HCT116 (cell line): ENCODE measurements around the gene SRP68. TPM values are rescaled to one million over a fixed set of nuclear protein-coding genes. Genes with fewer than 3 reads are reported as not detected.

Experiments used
- ATAC-seq: fragments of 200-7000 bp; cut with Tn5 transposase; 2 replicates; pipeline ENCODE4 v1.9.1; 2020; ENCODE audit warnings: mild to moderate bottlenecking, moderate library complexity
- BruUV-seq: library from RNA; stranded (reverse); fragments of 400-500 nt; replicated peaks from 2 replicates; lab custom pipeline; 2021; lab: Mats Ljungman, UMichigan
- CTCF ChIA-PET: fragments of 300-600 bp; sonication (Branson Sonifier 250); formaldehyde crosslinking; loops from one replicate; lab custom pipeline; 2021; ENCODE audit warnings: antibody characterized with exemption; lab: Charles Lee
- POLR2A ChIA-PET: fragments of 300-600, 350-600 bp; sonication (Branson Sonifier 250); formaldehyde crosslinking; loops from one replicate; lab custom pipeline; 2021; ENCODE audit warnings: antibody characterized with exemption; lab: Charles Lee
- RAD21 ChIA-PET, 2 experiments: fragments of 300-600 bp; sonication (Branson Sonifier 250); formaldehyde crosslinking; loops; one replicate each; lab custom pipeline; 2023; ENCODE audit warnings: low total read pairs in 2 of 2; ENCODE audit not compliant: uncharacterized antibody in 2 of 2, unreplicated experiment in 2 of 2, low non-redundant PET in 1 of 2; lab: Charles Lee
- DNase-seq: peaks from one replicate; pipeline ENCODE4 v3.0.0-alpha.2; 2010; ENCODE audit warnings: low read depth, low spot score
- H2AFZ ChIP-seq: fragments of 200-600 bp; shearing (Covaris generic), sonication (generic); 2 replicates; pipeline ENCODE4 v1.6.1; 2017; ENCODE audit warnings: low read depth, mixed run types, mixed read lengths, antibody characterized with exemption, low read length; ENCODE audit not compliant: poor library complexity, severe bottlenecking
- H3K27ac ChIP-seq: 2 replicates; pipeline ENCODE4 v1.5.1; 2012; ENCODE audit warnings: low read depth, low read length
- H3K27me3 ChIP-seq: fragments of 200-600 bp; sonication (generic); 2 replicates; pipeline ENCODE4 v1.6.1; 2016; ENCODE audit warnings: mixed run types, low read length, mixed read lengths; ENCODE audit not compliant: insufficient read depth
- H3K36me3 ChIP-seq, 2 experiments: fragments of 200-500 bp in 1 of 2; fragments of 200-600 bp in 1 of 2; sonication (Bioruptor generic) in 1 of 2; sonication (generic) in 1 of 2; 2 replicates each; pipeline versions ENCODE4 v1.5.1 to v1.6.1; 2014 to 2016; ENCODE audit warnings: low read length in 2 of 2, inconsistent platforms in 1 of 2, mixed read lengths in 1 of 2, mixed run types in 1 of 2; ENCODE audit not compliant: insufficient read depth in 2 of 2, control insufficient read depth in 1 of 2
- H3K4me1 ChIP-seq, 2 experiments: fragments of 200-600 bp in 1 of 2; sonication (generic) in 1 of 2; 2 replicates each; pipeline versions ENCODE4 v1.5.1 to v1.6.1; 2012 to 2017; ENCODE audit warnings: low read length in 2 of 2, inconsistent platforms in 1 of 2, mild to moderate bottlenecking in 1 of 2, mixed read lengths in 1 of 2, mixed run types in 1 of 2, moderate library complexity in 1 of 2; ENCODE audit not compliant: insufficient read depth in 2 of 2, control insufficient read depth in 1 of 2
- H3K4me2 ChIP-seq: fragments of 200-600 bp; sonication (generic); 2 replicates; pipeline ENCODE4 v1.6.1; 2017; ENCODE audit warnings: mixed run types, low read length, mixed read lengths
- H3K4me3 ChIP-seq, 2 experiments: fragments of 200-600 bp in 1 of 2; sonication (generic) in 1 of 2; replicated peaks in 1 of 2; 2 replicates each; pipeline ENCODE4 v1.5.1; 2011 to 2016; ENCODE audit warnings: low read length in 2 of 2, control low read depth in 1 of 2, low read depth in 1 of 2, mild to moderate bottlenecking in 1 of 2, mixed read lengths in 1 of 2, mixed run types in 1 of 2
- H3K79me2 ChIP-seq: fragments of 200-600 bp; sonication (generic); 2 replicates; pipeline ENCODE4 v1.6.1; 2017; ENCODE audit warnings: mild to moderate bottlenecking, mixed run types, low read length, moderate library complexity, mixed read lengths; ENCODE audit not compliant: insufficient read depth
- H3K9ac ChIP-seq: fragments of 200-600 bp; sonication (generic); 2 replicates; pipeline ENCODE4 v1.6.1; 2016; ENCODE audit warnings: low read length, mixed read lengths
- H3K9me2 ChIP-seq: fragments of 200-600 bp; sonication (generic), shearing (Covaris generic); 2 replicates; pipeline ENCODE4 v1.6.1; 2017; ENCODE audit warnings: mixed run types, mild to moderate bottlenecking, moderate library complexity; ENCODE audit not compliant: insufficient read depth
- H3K9me3 ChIP-seq, 2 experiments: fragments of 200-500 bp in 1 of 2; fragments of 200-600 bp in 1 of 2; sonication (Bioruptor generic) in 1 of 2; sonication (generic) in 1 of 2; 2 replicates each; pipeline ENCODE4 v1.6.1; 2014 to 2017; ENCODE audit warnings: low read length in 2 of 2, mixed read lengths in 2 of 2, inconsistent platforms in 1 of 2, low read depth in 1 of 2, mild to moderate bottlenecking in 1 of 2, mixed run types in 1 of 2, moderate library complexity in 1 of 2; ENCODE audit not compliant: control insufficient read depth in 1 of 2, insufficient read depth in 1 of 2
- H4K20me1 ChIP-seq: fragments of 200-600 bp; sonication (generic), shearing (Covaris generic); 2 replicates; pipeline ENCODE4 v1.6.1; 2017; ENCODE audit warnings: mixed run types, mild to moderate bottlenecking, moderate library complexity; ENCODE audit not compliant: insufficient read depth
- EGR1 ChIP-seq: IDR thresholded peaks from 2 replicates; pipeline ENCODE4 v1.6.1; 2012; ENCODE audit warnings: low read depth
- ELF1 ChIP-seq: IDR thresholded peaks from 2 replicates; pipeline ENCODE4 v1.6.1; 2012; ENCODE audit warnings: low read depth, borderline replicate concordance
- EZH2 ChIP-seq: fragments of 200-600 bp; sonication (generic); IDR thresholded peaks from 2 replicates; pipeline ENCODE4 v1.6.1; 2017; ENCODE audit warnings: antibody characterized with exemption, mixed run types
- EZH2phosphoT487 ChIP-seq: fragments of 200-600 bp; IDR thresholded peaks from 2 replicates; pipeline ENCODE4 v1.6.1; 2018; ENCODE audit warnings: antibody characterized with exemption, borderline replicate concordance
- JUND ChIP-seq: IDR thresholded peaks from 2 replicates; pipeline ENCODE4 v1.6.1; 2012
- RAD21 ChIP-seq: IDR thresholded peaks from 2 replicates; pipeline ENCODE4 v1.6.1; 2012; ENCODE audit warnings: low read depth, mild to moderate bottlenecking
- SP1 ChIP-seq: IDR thresholded peaks from 2 replicates; pipeline ENCODE4 v1.6.1; 2012; ENCODE audit warnings: low read depth
- TCF7L2 ChIP-seq: IDR thresholded peaks from 2 replicates; pipeline ENCODE4 v1.7.0; 2011; ENCODE audit warnings: borderline replicate concordance, inconsistent platforms; ENCODE audit not compliant: insufficient read depth, insufficient read length; ENCODE audit errors: extremely low read depth
- YY1 ChIP-seq: IDR thresholded peaks from 2 replicates; pipeline ENCODE4 v1.6.1; 2011; ENCODE audit warnings: low read length, low read depth, moderate library complexity, mild to moderate bottlenecking; ENCODE audit not compliant: insufficient replicate concordance; ENCODE audit errors: extremely low read depth
- ZFX ChIP-seq: fragments of 450-650 bp; IDR thresholded peaks from 2 replicates; pipeline ENCODE4 v1.6.1; 2017
- intact Hi-C: fragments of 100-400 bp; cut with micrococcal nuclease; formaldehyde crosslinking; loops from 2 replicates; pipeline ENCODE4 v1.10.0; 2022
- total RNA-seq: library from RNA; stranded (reverse); gene quantifications from one replicate; pipeline ENCODE4 v1.2.1, GENCODE V29; 2021; ENCODE audit not compliant: unreplicated experiment
- TF ChIP-seq, protein P1 (sequence below): IDR thresholded peaks from 2 replicates; pipeline ENCODE4 v1.6.1; 2012
- TF ChIP-seq, protein P2 (sequence below): IDR thresholded peaks from 2 replicates; pipeline ENCODE4 v1.6.1; 2012; ENCODE audit warnings: low read depth

The SRP68 gene
- total RNA-seq, 1 experiment from 2014 or later: 152 TPM

DNA sequence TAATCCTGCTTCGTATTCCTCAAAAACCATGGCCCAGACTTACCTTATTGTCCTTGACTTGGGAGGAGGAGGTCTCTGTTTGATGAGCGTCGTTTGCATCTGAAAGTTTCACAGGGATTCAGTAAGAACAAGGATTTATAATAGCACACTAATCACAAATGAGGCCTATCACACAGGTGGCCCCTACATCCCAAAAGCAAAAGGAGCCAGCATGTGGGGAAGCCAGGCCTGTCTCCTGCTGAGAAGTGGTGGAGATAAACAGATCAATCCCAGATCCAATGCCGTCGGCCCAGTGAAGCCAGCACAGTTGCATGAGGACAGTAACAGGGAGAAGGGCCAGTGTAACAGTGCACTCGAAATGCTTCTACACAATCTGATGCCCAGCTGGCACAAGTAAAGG lies 31.9 kb downstream of the SRP68 start:
- H4K20me1 ChIP-seq: no peaks in the 10 kb centered on the region
- no peaks in the 10 kb centered on the region for H3K4me1 ChIP-seq
- H3K4me2 ChIP-seq: no peak overlapping the region
- ATAC-seq (no peak), DNase-seq (no peak)
- H3K27me3 ChIP-seq: no peaks in the 10 kb centered on the region
- RAD21 ChIA-PET: no interaction called here
- H3K9ac ChIP-seq: no peak overlapping the region
- H3K9me3 ChIP-seq: no peaks in the 10 kb centered on the region
- H2AFZ ChIP-seq: no peak overlapping the region
- no TSS peak for BruUV-seq
- H3K79me2 ChIP-seq: no peaks in the 10 kb centered on the region
- intact Hi-C loops: no loop called here
- no peak overlapping the region for H3K27ac ChIP-seq
- POLR2A ChIA-PET: interaction anchor here (1.6 kb wide), 1 partner anchor 11 kb away, joined by 5 read pairs; no protein-coding TSS in a partner anchor
- H3K36me3 ChIP-seq: peaks cover 57 to 63% of the 10 kb centered on the region in 2 experiments
- no peaks in the 10 kb centered on the region for H3K9me2 ChIP-seq
- TF ChIP-seq YY1 (no peak), RAD21 (no peak), JUND (no peak), ZFX (peak; percentile 22; the same call in 1 of the 2 replicates), SP1 (no peak), EGR1 (no peak), ELF1 (no peak)
- TF ChIP-seq, protein P1, sequence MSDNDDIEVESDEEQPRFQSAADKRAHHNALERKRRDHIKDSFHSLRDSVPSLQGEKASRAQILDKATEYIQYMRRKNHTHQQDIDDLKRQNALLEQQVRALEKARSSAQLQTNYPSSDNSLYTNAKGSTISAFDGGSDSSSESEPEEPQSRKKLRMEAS: no peak
- TF ChIP-seq, all 23 proteins: peak for 1
- CTCF ChIA-PET: no interaction called here
- no peak overlapping the region for H3K4me3 ChIP-seq

DNA sequence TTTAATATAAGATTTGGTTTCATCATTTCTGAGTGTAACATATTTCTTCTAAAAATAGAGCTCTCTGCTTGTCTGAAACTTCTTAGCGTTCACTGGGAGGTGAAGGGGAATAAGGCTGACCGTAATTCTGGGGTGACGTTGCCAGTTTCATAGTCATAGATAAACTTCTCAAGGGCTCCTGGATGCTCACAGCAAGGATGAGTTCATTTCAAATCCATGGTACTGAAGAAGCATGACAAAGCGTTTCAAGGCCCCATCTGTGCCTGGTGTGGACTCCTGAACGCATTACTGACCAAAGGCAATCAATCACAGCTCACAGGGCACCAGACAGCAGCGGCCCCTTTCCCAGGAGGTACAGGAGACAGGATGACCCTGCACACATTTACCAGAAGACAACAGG lies 33.2 kb downstream of the SRP68 start:
- H3K4me1 ChIP-seq: no peaks in the 10 kb centered on the region
- no peak overlapping the region for H3K4me3 ChIP-seq
- TSS peak; percentile 65 for BruUV-seq
- CTCF ChIA-PET: no interaction called here
- ATAC-seq: no peak
- POLR2A ChIA-PET: interaction anchor here (0.5 kb wide), 1 partner anchor 184 kb away, joined by 5 read pairs; the partner anchor contains the start of gene WBP2
- no peak overlapping the region for H3K27ac ChIP-seq
- no peaks in the 10 kb centered on the region for H4K20me1 ChIP-seq
- H3K27me3 ChIP-seq: no peaks in the 10 kb centered on the region
- no peak for DNase-seq
- no peak overlapping the region for H2AFZ ChIP-seq
- RAD21 ChIA-PET: no interaction called here
- peaks cover 48 to 51% of the 10 kb centered on the region in 2 experiments for H3K36me3 ChIP-seq
- H3K79me2 ChIP-seq: no peaks in the 10 kb centered on the region
- no peak overlapping the region for H3K9ac ChIP-seq
- no peak overlapping the region for H3K4me2 ChIP-seq
- H3K9me3 ChIP-seq: no peaks in the 10 kb centered on the region
- TF ChIP-seq YY1: no peak
- TF ChIP-seq, protein P2, sequence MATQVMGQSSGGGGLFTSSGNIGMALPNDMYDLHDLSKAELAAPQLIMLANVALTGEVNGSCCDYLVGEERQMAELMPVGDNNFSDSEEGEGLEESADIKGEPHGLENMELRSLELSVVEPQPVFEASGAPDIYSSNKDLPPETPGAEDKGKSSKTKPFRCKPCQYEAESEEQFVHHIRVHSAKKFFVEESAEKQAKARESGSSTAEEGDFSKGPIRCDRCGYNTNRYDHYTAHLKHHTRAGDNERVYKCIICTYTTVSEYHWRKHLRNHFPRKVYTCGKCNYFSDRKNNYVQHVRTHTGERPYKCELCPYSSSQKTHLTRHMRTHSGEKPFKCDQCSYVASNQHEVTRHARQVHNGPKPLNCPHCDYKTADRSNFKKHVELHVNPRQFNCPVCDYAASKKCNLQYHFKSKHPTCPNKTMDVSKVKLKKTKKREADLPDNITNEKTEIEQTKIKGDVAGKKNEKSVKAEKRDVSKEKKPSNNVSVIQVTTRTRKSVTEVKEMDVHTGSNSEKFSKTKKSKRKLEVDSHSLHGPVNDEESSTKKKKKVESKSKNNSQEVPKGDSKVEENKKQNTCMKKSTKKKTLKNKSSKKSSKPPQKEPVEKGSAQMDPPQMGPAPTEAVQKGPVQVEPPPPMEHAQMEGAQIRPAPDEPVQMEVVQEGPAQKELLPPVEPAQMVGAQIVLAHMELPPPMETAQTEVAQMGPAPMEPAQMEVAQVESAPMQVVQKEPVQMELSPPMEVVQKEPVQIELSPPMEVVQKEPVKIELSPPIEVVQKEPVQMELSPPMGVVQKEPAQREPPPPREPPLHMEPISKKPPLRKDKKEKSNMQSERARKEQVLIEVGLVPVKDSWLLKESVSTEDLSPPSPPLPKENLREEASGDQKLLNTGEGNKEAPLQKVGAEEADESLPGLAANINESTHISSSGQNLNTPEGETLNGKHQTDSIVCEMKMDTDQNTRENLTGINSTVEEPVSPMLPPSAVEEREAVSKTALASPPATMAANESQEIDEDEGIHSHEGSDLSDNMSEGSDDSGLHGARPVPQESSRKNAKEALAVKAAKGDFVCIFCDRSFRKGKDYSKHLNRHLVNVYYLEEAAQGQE: no peak
- no peak for TF ChIP-seq ELF1
- TF ChIP-seq TCF7L2: no peak
- no peak for TF ChIP-seq EZH2phosphoT487
- no peak for TF ChIP-seq EZH2
- no peaks in the 10 kb centered on the region for H3K9me2 ChIP-seq
- intact Hi-C loops: no loop called here
